ENCODE data around the gene PDYN.

PDYN gene

GRCh38 chr20:1950836-1951235 lies 43.0 kb downstream of the PDYN start:
- no peak for TF ChIP-seq CTCF (IDR thresholded peaks at IDR 0.05; ENCODE audit: control extremely low read depth, extremely low read depth, low read depth, missing control alignments)
- DNase-seq (ENCODE audit: extremely low spot score), result no peak
- CTCF ChIA-PET, result no interaction called here
- POLR2A ChIA-PET, result no interaction called here

DNA sequence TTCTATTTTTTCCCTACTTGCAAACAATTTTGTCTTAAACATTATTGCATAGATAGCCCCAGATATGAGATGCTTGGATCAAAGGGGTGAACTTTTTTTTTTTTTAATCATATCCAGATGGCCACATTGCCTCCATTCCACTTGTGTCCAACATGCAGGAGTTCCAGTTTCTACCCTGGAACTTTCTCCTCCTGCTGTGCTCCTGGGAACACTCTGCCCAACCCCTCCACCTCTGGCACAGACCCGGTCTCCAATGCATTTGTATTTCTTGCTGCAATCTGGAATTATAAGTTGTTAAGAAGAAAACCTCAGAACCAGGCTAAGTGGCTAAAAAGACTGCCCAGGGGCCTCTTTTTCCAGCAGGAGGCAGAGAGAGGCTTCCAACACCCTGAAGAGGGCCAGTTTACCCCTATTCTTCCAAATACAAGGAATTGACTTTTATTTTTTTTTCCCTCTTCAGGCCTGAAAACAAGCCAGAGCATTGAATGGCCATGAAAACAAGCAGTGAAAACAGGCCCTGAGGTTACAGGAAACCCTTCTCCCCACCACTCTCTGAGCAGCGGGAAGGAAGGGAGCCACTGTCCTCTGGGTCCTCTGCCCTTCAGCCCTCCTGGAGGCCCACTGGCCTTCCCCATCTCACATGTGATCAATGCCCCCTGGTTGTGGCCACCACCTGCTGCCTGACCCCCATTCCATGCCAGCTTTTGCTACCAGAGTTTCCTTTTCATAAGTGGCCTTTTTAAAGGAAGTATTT lies 44.3 kb downstream of the PDYN start:
- no peak for TF ChIP-seq CTCF (IDR thresholded peaks at IDR 0.05; ENCODE audit: control extremely low read depth, extremely low read depth, low read depth, missing control alignments)
- CTCF ChIA-PET, result no interaction called here
- POLR2A ChIA-PET, result no interaction called here
- DNase-seq (ENCODE audit: extremely low spot score), result no peak

- TF ChIP-seq CTCF (IDR thresholded peaks at IDR 0.05; ENCODE audit: control extremely low read depth, extremely low read depth, low read depth, missing control alignments), result no peak
- CTCF ChIA-PET, result interaction anchor here (1.0 kb wide), 1 partner anchor 9 kb away, joined by 3 read pairs; no protein-coding TSS in a partner anchor
- DNase-seq (ENCODE audit: extremely low spot score), result no peak
- POLR2A ChIA-PET, result no interaction called here
Measured at GRCh38 chr20:1947535-1947846, 46.4 kb downstream of the PDYN start.

DNA sequence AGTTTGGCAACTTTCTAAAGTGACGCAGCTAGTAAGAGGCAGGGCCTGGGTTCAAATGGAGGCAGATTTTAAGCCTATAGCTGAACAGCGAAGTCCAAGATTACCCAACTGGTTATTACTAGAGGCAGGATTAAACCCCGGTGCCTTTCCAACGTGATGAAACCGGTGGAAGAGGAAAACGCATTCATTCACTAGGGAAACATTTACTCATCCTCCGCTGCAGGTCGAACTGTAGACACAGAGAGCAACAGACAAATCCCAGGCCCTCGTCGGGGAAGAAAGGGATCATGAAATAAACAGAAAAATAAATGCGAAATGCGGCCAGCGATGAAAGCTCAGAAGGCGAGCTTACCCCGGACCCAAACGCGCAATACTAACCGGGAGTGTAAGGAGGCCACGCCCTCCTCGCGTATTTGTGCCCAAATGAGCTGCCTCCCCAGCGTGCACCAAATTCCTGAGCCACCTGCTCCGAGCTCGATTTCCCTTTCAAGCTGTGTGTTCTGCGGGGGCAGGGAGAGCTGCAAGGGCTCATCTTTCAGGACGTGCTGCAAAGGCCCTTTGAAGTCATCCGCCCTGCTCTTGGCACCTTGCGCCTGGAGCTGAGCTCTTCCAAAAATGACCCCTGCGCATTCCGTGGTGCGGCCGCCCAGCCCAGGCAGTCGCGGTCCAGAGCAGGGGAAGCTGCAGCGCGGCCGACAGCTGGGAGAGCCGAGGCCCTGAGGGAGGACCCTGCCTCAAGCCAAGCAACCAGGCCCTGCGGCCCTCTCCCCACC lies 46.9 kb downstream of the PDYN start:
- POLR2A ChIA-PET, result no interaction called here
- CTCF ChIA-PET, result interaction anchor here (1.0 kb wide), 1 partner anchor 10 kb away, joined by 3 read pairs; no protein-coding TSS in a partner anchor
- DNase-seq (ENCODE audit: extremely low spot score), result no peak
- TF ChIP-seq CTCF (IDR thresholded peaks at IDR 0.05; ENCODE audit: control extremely low read depth, extremely low read depth, low read depth, missing control alignments), result no peak

DNA sequence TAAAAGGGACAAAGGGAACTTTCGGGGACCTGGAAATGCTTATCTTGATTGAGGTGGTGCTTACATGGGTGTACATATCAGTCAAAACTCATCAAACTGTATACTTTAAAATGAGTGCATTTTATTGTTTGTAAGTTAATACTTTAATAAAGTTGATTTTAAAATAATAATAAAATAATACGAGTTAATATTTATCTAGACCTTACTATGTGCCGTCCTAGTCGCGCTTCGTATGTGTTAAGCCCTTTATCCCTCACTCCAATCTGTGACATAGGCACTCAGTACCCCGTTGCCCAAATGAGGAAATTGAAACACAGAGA lies 47.5 kb downstream of the PDYN start:
- ChIA-PET CTCF (interaction anchor here (1.0 kb wide), 1 partner anchor 10 kb away, joined by 3 read pairs; no protein-coding TSS in a partner anchor), POLR2A (no interaction called here)
- TF ChIP-seq CTCF (IDR thresholded peaks at IDR 0.05; ENCODE audit: control extremely low read depth, extremely low read depth, low read depth, missing control alignments), result no peak
- no peak for DNase-seq (ENCODE audit: extremely low spot score)

GRCh38 chr20:1945660-1946059 lies 48.2 kb downstream of the PDYN start:
- CTCF ChIA-PET, result interaction anchor here (1.0 kb wide), 1 partner anchor 182 kb away, joined by 3 read pairs; no protein-coding TSS in a partner anchor

More at GRCh38 chr20:1945660-1946059, 48.2 kb downstream of the PDYN start:
- TF ChIP-seq CTCF (IDR thresholded peaks at IDR 0.05; ENCODE audit: control extremely low read depth, extremely low read depth, low read depth, missing control alignments), result no peak
- DNase-seq (ENCODE audit: extremely low spot score), result no peak
- POLR2A ChIA-PET, result no interaction called here
